Measurements from ENCODE around the gene ZMYND8.

Gene ZMYND8

GRCh38 chr20:47351643-47352331 is 4.7 kb downstream of the ZMYND8 start:
- H3K4me1 Mint-ChIP-seq, result peaks cover 1% of the 10 kb centered on the region
- DNase-seq (no peak), ATAC-seq (no peak)
- H3K4me3 Mint-ChIP-seq, result peak overlapping the region in 1 of 2 donors; percentile 93
- H3K27ac Mint-ChIP-seq, result no peak overlapping the region
- H3K9me3 Mint-ChIP-seq, result no peaks in the 10 kb centered on the region
- H3K27me3 Mint-ChIP-seq, result no peaks in the 10 kb centered on the region

DNA sequence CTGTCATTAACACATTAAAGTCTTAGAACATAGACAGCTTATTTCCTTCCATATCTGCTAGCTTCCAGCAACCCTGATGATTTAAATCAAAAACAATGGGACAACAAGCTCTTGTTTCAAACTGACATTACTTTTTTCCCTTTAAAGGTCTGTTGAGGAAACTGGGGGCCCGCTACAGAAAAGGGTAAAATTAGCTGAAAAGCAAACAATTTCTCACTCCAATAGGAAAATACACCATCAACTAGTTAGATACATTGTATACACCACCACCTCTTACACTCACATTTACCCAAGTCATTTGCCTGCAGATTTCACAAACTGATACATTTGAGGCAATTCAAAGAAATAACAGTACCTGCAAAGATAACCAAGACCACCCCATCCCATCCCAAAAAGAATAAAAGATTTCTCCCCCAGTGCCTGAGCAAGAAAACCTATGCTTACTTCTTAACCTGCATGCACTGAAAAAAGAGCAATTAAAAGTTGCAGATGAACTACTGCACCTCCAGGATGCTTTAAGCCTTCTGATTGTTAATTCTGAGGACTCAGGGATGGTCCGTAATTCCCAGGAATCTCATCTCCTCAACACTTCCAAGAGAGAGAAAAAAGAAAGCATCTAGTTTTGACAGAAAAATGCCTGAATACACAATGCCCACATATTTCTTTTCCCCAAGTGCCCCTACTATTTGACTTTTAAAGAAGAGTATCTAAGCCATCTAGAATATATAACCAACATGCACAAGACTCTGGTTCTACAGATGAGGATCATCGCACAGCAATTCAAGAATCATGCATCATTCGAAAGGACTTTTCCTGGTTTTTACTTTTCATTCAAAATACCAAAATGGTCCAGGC is 5.6 kb downstream of the ZMYND8 start:
- no peaks in the 10 kb centered on the region for H3K9me3 Mint-ChIP-seq
- H3K27me3 Mint-ChIP-seq, result no peaks in the 10 kb centered on the region
- H3K4me3 Mint-ChIP-seq, result peak overlapping the region in 1 of 2 donors; percentile 93
- H3K27ac Mint-ChIP-seq, result no peak overlapping the region
- no peaks in the 10 kb centered on the region for H3K4me1 Mint-ChIP-seq
- DNase-seq, result no peak
- ATAC-seq, result no peak

GRCh38 chr20:47350181-47350550 is 6.3 kb downstream of the ZMYND8 start:
- Mint-ChIP-seq H3K27me3 (no peaks in the 10 kb centered on the region), H3K27ac (no peak overlapping the region), H3K4me3 (no peak overlapping the region), H3K4me1 (peaks cover 3% of the 10 kb centered on the region), H3K9me3 (no peaks in the 10 kb centered on the region)
- DNase-seq, result no peak
- ATAC-seq, result peak; percentile 59

- DNase-seq (no peak), ATAC-seq (no peak)
- H3K4me1 Mint-ChIP-seq, result peaks cover 7% of the 10 kb centered on the region
- H3K9me3 Mint-ChIP-seq, result no peaks in the 10 kb centered on the region
- no peaks in the 10 kb centered on the region for H3K27me3 Mint-ChIP-seq
- H3K27ac Mint-ChIP-seq, result no peak overlapping the region
- no peak overlapping the region for H3K4me3 Mint-ChIP-seq
These were observed 6.9 kb downstream of the ZMYND8 start for GRCh38 chr20:47349365-47350180.

- H3K27me3 Mint-ChIP-seq, result no peaks in the 10 kb centered on the region
- DNase-seq (no peak), ATAC-seq (no peak)
- no peak overlapping the region for H3K27ac Mint-ChIP-seq
- H3K4me3 Mint-ChIP-seq, result no peak overlapping the region
- peaks cover 13% of the 10 kb centered on the region for H3K4me1 Mint-ChIP-seq
- no peaks in the 10 kb centered on the region for H3K9me3 Mint-ChIP-seq
These were observed 7.9 kb downstream of the ZMYND8 start for GRCh38 chr20:47348539-47349142.

DNA sequence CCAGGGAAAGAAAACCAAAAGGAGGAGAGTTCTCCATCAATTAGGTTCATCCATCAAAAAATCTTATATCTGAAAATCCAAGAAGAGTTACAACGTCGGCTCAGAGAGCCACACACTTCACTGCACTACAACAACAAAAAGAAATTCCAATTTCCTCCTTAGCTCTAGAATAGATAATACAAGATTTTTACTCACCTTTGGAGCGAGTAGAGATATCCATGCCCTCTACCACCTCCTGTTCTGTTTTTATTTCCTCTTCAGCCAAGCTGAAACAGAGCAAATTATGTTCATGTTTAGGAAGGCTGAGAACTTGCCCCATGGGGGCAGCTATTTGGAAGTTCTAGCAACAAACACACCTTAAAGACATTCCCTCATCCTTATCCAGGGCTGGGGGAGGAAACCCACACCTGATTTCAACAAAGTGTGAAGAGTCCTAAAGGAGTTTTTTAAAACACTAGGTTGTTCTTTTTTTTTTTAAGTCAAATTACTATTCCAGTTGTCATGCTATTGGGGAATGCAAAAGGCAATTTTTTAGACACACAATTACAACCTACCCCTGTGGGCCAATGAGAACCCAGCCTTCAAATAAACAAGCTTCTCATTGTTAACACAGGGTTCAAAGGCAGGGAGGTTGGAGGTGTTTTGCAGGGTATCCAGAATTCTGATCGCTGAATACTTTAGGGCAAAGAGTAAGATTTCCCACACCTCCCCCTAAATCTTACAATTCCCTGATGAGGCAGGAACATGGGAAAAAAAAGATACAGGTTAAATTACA is 8.7 kb downstream of the ZMYND8 start:
- Mint-ChIP-seq H3K9me3 (no peaks in the 10 kb centered on the region), H3K27ac (no peak overlapping the region), H3K4me3 (no peak overlapping the region), H3K27me3 (no peaks in the 10 kb centered on the region), H3K4me1 (peaks cover 18% of the 10 kb centered on the region)
- DNase-seq (no peak), ATAC-seq (no peak)

DNA sequence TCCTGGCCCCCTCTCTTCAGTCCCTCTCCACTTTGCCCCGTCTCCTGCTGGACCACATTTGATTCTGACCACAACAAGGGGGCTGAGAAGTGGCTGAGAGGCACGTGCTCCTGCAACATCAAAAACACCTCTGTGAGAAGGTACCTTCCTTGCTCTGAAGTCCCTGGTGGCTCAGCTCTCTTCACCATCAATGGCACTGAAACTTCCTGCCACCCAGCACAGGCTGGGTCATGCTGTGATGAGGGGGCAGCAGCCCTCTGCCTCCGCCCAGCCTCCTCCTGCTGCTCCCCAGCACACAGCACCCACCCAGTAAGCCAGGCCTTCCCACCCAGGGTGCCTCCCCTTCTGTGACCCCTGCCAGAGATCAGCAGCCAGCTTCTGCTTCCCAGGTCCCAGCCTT is 10.3 kb downstream of the ZMYND8 start:
- no peaks in the 10 kb centered on the region for H3K9me3 Mint-ChIP-seq
- H3K27me3 Mint-ChIP-seq, result no peaks in the 10 kb centered on the region
- peaks cover 21% of the 10 kb centered on the region for H3K4me1 Mint-ChIP-seq
- peak overlapping the region in 1 of 2 donors; percentile 19 for H3K4me3 Mint-ChIP-seq
- peak overlapping the region; percentile 90 for H3K27ac Mint-ChIP-seq
- ATAC-seq (no peak), DNase-seq (no peak)

DNA sequence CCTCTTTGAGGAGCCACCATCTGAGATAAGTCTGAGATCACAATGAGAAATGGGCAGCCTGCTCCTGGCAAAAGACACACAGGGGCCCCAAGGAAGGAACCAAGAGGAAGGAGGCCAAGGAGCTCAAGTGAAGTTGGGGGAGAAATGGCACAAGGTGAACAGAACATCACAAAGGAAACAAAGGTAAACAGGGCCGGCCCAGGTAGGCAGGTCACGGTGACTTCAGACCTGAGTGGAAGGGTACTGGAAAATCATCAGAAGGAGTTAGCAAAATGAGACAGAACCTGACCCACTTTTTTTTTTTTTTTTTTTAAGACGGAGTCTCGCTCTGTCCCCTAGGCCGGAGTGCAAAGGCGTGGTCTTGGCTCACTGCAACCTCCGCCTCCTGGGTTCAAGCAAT is 11.3 kb downstream of the ZMYND8 start:
- peaks cover 21% of the 10 kb centered on the region for H3K4me1 Mint-ChIP-seq
- no peaks in the 10 kb centered on the region for H3K9me3 Mint-ChIP-seq
- H3K27me3 Mint-ChIP-seq, result no peaks in the 10 kb centered on the region
- DNase-seq (no peak), ATAC-seq (no peak)
- H3K27ac Mint-ChIP-seq, result peak overlapping the region in 1 of 2 donors; percentile 69
- peak overlapping the region in 1 of 2 donors; percentile 29 for H3K4me3 Mint-ChIP-seq

- H3K4me1 Mint-ChIP-seq, result peaks cover 38% of the 10 kb centered on the region
- H3K27ac Mint-ChIP-seq, result no peak overlapping the region
- no peaks in the 10 kb centered on the region for H3K27me3 Mint-ChIP-seq
These were observed 13.5 kb downstream of the ZMYND8 start for GRCh38 chr20:47343007-47343472.

DNA sequence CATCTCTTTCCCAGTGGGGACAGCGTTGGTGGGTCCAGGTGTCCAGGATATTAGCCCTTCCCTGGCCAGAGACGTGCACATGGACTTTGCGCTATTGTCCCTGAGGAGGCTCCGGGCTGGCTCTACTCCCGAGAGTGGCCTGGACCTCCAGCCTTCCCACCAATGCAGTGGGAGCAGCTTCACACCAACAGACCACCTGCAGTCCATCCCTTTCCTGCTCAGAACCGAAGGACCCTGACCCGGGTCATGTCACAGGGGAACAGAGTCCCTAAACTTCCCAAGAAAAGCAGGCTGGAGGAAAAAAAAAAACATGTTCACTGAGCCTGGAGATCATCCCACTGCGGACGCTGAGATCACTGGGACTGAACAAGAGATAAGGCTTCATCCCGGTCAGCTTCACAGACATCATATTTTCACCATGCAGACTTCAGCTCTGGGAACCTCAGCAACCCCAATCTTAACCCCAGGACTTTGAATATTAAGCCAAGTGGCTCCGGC is 18.3 kb downstream of the ZMYND8 start:
- no peaks in the 10 kb centered on the region for H3K9me3 Mint-ChIP-seq
- no peak for DNase-seq
- no peaks in the 10 kb centered on the region for H3K27me3 Mint-ChIP-seq
- no peak overlapping the region for H3K27ac Mint-ChIP-seq
- H3K4me3 Mint-ChIP-seq, result no peak overlapping the region
- no peak for ATAC-seq
- peaks cover 64% of the 10 kb centered on the region for H3K4me1 Mint-ChIP-seq

More at GRCh38 chr20:47343007-47343472, 13.5 kb downstream of the ZMYND8 start:
- H3K4me3 Mint-ChIP-seq, result no peak overlapping the region
- DNase-seq, result no peak
- no peak for ATAC-seq
- H3K9me3 Mint-ChIP-seq, result no peaks in the 10 kb centered on the region

DNA sequence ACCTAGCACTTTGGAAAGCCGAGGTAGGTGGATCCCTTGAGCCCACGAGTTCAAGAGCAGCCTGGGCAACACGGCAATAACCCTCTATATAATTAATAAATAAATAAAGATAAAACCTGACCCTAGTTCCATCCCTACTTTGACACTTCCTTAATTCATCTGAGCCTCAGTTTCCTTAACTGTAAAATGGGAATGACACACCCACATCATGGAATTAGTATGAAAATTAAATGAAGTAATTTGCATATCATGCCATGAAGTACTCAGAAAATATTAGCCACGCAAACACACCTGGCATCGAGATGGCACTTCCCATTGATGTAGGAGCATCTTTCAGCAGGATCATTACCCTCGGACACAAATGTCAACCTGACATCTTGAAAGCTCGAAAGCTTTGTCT is 19.1 kb downstream of the ZMYND8 start:
- Mint-ChIP-seq H3K4me3 (no peak overlapping the region), H3K27me3 (no peaks in the 10 kb centered on the region), H3K4me1 (peaks cover 65% of the 10 kb centered on the region), H3K27ac (no peak overlapping the region), H3K9me3 (no peaks in the 10 kb centered on the region)
- DNase-seq (no peak), ATAC-seq (no peak)

DNA sequence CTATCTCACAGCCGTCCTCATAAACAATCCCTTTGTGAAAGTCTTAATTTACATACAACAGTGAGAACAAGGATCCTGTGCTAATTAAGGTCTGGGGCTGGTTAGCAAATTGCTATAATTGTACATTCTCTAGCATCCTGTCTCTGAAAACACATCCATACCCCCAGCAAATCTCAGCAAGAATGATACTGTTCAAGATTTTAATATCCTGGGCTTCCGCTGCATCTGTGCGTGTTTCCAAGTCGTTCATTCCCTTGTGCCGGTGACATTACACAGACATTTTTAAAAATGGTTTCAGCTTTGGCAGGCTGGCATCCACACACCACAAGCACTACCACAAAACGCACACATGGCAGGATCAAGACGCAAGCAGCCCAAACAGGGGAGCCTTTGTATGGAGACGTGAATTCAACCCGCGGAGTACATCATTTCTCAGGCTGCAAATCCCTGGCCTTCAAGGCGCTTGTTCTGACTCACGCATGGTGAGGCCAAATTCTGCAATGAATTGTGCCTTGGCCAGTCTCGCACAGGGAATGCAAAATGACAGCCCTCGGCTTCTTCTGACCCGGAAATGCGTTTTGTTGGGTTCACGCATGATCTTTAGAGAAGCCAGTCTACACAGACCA is 20.3 kb downstream of the ZMYND8 start:
- H3K27ac Mint-ChIP-seq, result no peak overlapping the region
- H3K4me3 Mint-ChIP-seq, result no peak overlapping the region
- H3K4me1 Mint-ChIP-seq, result peaks cover 76% of the 10 kb centered on the region
- H3K9me3 Mint-ChIP-seq, result no peaks in the 10 kb centered on the region
- ATAC-seq, result no peak
- no peak for DNase-seq
- no peaks in the 10 kb centered on the region for H3K27me3 Mint-ChIP-seq

- Mint-ChIP-seq H3K4me3 (no peak overlapping the region), H3K27ac (no peak overlapping the region), H3K27me3 (no peaks in the 10 kb centered on the region), H3K9me3 (no peaks in the 10 kb centered on the region), H3K4me1 (peaks cover 84% of the 10 kb centered on the region)
- DNase-seq (no peak), ATAC-seq (no peak)
These were observed 21.0 kb downstream of the ZMYND8 start for GRCh38 chr20:47335251-47336128.
